IMR-90 (cell line): ENCODE measurements around the gene EXOC4. TPM values are rescaled to one million over a fixed set of nuclear protein-coding genes. Genes with fewer than 3 reads are reported as not detected.

Source experiments
- ATAC-seq: fragments of 200-7000 bp; cut with Tn5 transposase; 2 replicates; pipeline ENCODE4 v1.9.1; 2020; ENCODE audit warnings: low read depth, mild to moderate bottlenecking, moderate library complexity
- BruUV-seq: library from RNA; stranded (reverse); fragments of 400-500 nt; replicated peaks from 2 replicates; lab custom pipeline; 2021; lab: Mats Ljungman, UMichigan
- CTCF ChIA-PET: fragments of 300-600 bp; formaldehyde crosslinking; extraction: SDS; loops from one replicate; lab custom pipeline; 2021; ENCODE audit warnings: antibody characterized with exemption; lab: Yijun Ruan, JAX
- POLR2A ChIA-PET: fragments of 300-600 bp; sonication (Branson Sonifier 250); formaldehyde crosslinking; loops from one replicate; lab custom pipeline; 2022; ENCODE audit warnings: antibody characterized with exemption; ENCODE audit not compliant: unreplicated experiment; lab: Charles Lee
- DNase-seq: peaks from one replicate; pipeline ENCODE4 v3.0.0; 2013
- H2AFZ ChIP-seq: replicated peaks from 2 replicates; pipeline ENCODE3; 2013; ENCODE audit warnings: low read length, mild to moderate bottlenecking; ENCODE audit not compliant: poor library complexity
- H2AK5ac ChIP-seq: 2 replicates; pipeline ENCODE4 v1.6.1; 2013; ENCODE audit warnings: low read depth, low read length, inconsistent platforms
- H2AK9ac ChIP-seq: replicated peaks from 2 replicates; pipeline ENCODE3; 2013; ENCODE audit warnings: mild to moderate bottlenecking, low read depth, low read length, moderate library complexity; ENCODE audit not compliant: poor library complexity
- H2BK120ac ChIP-seq: 2 replicates; pipeline ENCODE4 v1.6.1; 2013; ENCODE audit warnings: low read depth, low read length, inconsistent platforms
- H2BK15ac ChIP-seq: 3 replicates; pipeline ENCODE4 v1.6.1; 2013; ENCODE audit warnings: low read depth, low read length, inconsistent platforms
- H2BK20ac ChIP-seq: 2 replicates; pipeline ENCODE4 v1.6.1; 2013; ENCODE audit warnings: low read depth, mild to moderate bottlenecking, inconsistent platforms, low read length, moderate library complexity
- H2BK5ac ChIP-seq: 2 replicates; pipeline ENCODE4 v1.6.1; 2013; ENCODE audit warnings: mild to moderate bottlenecking, low read depth, low read length, inconsistent platforms; ENCODE audit not compliant: poor library complexity, severe bottlenecking
- H3K14ac ChIP-seq: replicated peaks from 2 replicates; pipeline ENCODE4 v1.6.1; 2013; ENCODE audit warnings: low read depth, low read length, inconsistent platforms
- H3K18ac ChIP-seq: 2 replicates; pipeline ENCODE4 v1.6.1; 2013; ENCODE audit warnings: low read depth, low read length, control low read depth
- H3K23ac ChIP-seq: 2 replicates; pipeline ENCODE4 v1.6.1; 2013; ENCODE audit warnings: low read depth, low read length, inconsistent platforms
- H3K27ac ChIP-seq: 2 replicates; pipeline ENCODE4 v1.5.1; 2013; ENCODE audit warnings: mild to moderate bottlenecking, control low read depth, low read length; ENCODE audit not compliant: insufficient read depth
- H3K27me3 ChIP-seq: 2 replicates; pipeline ENCODE4 v1.6.1; 2013; ENCODE audit warnings: low read length; ENCODE audit not compliant: control insufficient read depth, insufficient read depth
- H3K36me3 ChIP-seq: 2 replicates; pipeline ENCODE4 v1.6.1; 2013; ENCODE audit warnings: low read length, mixed read lengths; ENCODE audit not compliant: control insufficient read depth, insufficient read depth
- H3K4ac ChIP-seq: 2 replicates; pipeline ENCODE4 v1.6.1; 2013; ENCODE audit warnings: low read depth, low read length, inconsistent platforms
- H3K4me1 ChIP-seq: 2 replicates; pipeline ENCODE4 v1.6.1; 2013; ENCODE audit warnings: low read length, mixed read lengths; ENCODE audit not compliant: control insufficient read depth, insufficient read depth
- H3K4me2 ChIP-seq: 2 replicates; pipeline ENCODE4 v1.6.1; 2013; ENCODE audit warnings: low read depth, mild to moderate bottlenecking, control low read depth, low read length, moderate library complexity
- H3K4me3 ChIP-seq: 2 replicates; pipeline ENCODE4 v1.5.1; 2013; ENCODE audit warnings: low read depth, mild to moderate bottlenecking, control low read depth, low read length, moderate library complexity; ENCODE audit not compliant: insufficient read depth
- H3K56ac ChIP-seq: 2 replicates; pipeline ENCODE4 v1.6.1; 2013; ENCODE audit warnings: low read length, inconsistent platforms; ENCODE audit not compliant: insufficient read depth; ENCODE audit errors: extremely low read depth
- H3K79me1 ChIP-seq, 2 experiments: 2 replicates each; pipeline ENCODE4 v1.6.1; 2013; ENCODE audit warnings: low read length in 2 of 2, inconsistent platforms in 1 of 2, low read depth in 1 of 2
- H3K9ac ChIP-seq: 2 replicates; pipeline ENCODE4 v1.6.1; 2013; ENCODE audit warnings: low read depth, low read length, control low read depth
- H3K9me1 ChIP-seq: 2 replicates; pipeline ENCODE4 v1.6.1; 2013; ENCODE audit warnings: low read length, inconsistent platforms; ENCODE audit not compliant: insufficient read depth
- H3K9me3 ChIP-seq: 2 replicates; pipeline ENCODE4 v1.6.1; 2013; ENCODE audit warnings: low read length; ENCODE audit not compliant: control insufficient read depth, insufficient read depth
- H4K20me1 ChIP-seq: 2 replicates; pipeline ENCODE4 v1.6.1; 2013; ENCODE audit warnings: low read length, inconsistent platforms; ENCODE audit not compliant: insufficient read depth
- H4K5ac ChIP-seq: 2 replicates; pipeline ENCODE4 v1.6.1; 2013; ENCODE audit warnings: mild to moderate bottlenecking, low read depth, low read length, control low read depth
- H4K8ac ChIP-seq, 2 experiments: 2 replicates each; pipeline ENCODE4 v1.6.1; 2013; ENCODE audit warnings: low read depth in 2 of 2, low read length in 2 of 2, control low read depth in 1 of 2, inconsistent platforms in 1 of 2
- H4K91ac ChIP-seq: 2 replicates; pipeline ENCODE4 v1.6.1; 2013; ENCODE audit warnings: low read depth, low read length, inconsistent platforms; ENCODE audit not compliant: insufficient read depth
- MAFK ChIP-seq: IDR thresholded peaks from 2 replicates; pipeline ENCODE4 v1.6.1; 2012; ENCODE audit warnings: low read depth, low read length, improper control_type of control experiment
- MXI1 ChIP-seq: IDR thresholded peaks from 2 replicates; pipeline ENCODE4 v1.6.1; 2012; ENCODE audit warnings: low read depth, mild to moderate bottlenecking, low read length, moderate library complexity, borderline replicate concordance
- POLR2A ChIP-seq: IDR thresholded peaks from 2 replicates; pipeline ENCODE4 v1.6.1; 2012; ENCODE audit warnings: mild to moderate bottlenecking, low read depth, low read length
- WGBS, 2 experiments: methylation state at CpG; one replicate each; pipeline versions ENCODE4 v1.1.5 to v1.1.7; 2013; ENCODE audit warnings: missing lambda C conversion rate in 2 of 2; ENCODE audit not compliant: insufficient read length in 1 of 2; ENCODE audit errors: extremely low coverage in 2 of 2; 5-methylcytosine and 5-hydroxymethylcytosine counted together
- dilution Hi-C: fragments of 300-500 bp; cut with HindIII; formaldehyde crosslinking; loops from one replicate; pipeline ENCODE4 v1.14.3; 2018; ENCODE audit warnings: low sequenced_read_pairs; ENCODE audit not compliant: unreplicated experiment
- in situ Hi-C: fragments of 300-500 bp; cut with MboI; formaldehyde crosslinking; loops from 3 replicates; pipeline ENCODE4 v1.14.3; 2019; ENCODE audit warnings: low sequenced_read_pairs, inconsistent platforms, mixed read lengths
- intact Hi-C: fragments of 100-400 bp; cut with micrococcal nuclease; formaldehyde crosslinking; loops from 2 replicates; pipeline ENCODE4 v1.10.0; 2022
- polyA plus RNA-seq, 3 experiments: library from polyadenylated mRNA; depleted of rRNA; stranded (reverse); fragments of >200 nt; gene quantifications; 2 replicates each; pipeline ENCODE4 v1.2.3, GENCODE V29; 2012; ENCODE audit warnings: low replicate concordance in 1 of 3
- total RNA-seq: library from RNA; depleted of rRNA; stranded (reverse); fragments of >200 nt; gene quantifications from 2 replicates; pipeline ENCODE4 v1.2.3, GENCODE V29; 2012

Gene EXOC4
- total and polyA plus RNA-seq, 2 of the 4 experiments (the other 2 are of a cell fraction) = 25.4 to 94.6 TPM

GRCh38 chr7:133203490-133203889 is 49.4 kb upstream of the EXOC4 start:
- Histone ChIP-seq H3K4me1 (no peaks in the 10 kb centered on the region), H4K5ac (no peak overlapping the region), H2BK20ac (no peak overlapping the region), H2BK15ac (no peak overlapping the region), H2BK5ac (no peak overlapping the region), H3K79me1 (no peaks in the 10 kb centered on the region), H3K27ac (no peak overlapping the region), H4K20me1 (no peaks in the 10 kb centered on the region), H2BK120ac (no peak overlapping the region), H3K9ac (no peak overlapping the region), H4K91ac (no peak overlapping the region), H3K56ac (no peak overlapping the region), H2AK9ac (no peak overlapping the region), H3K14ac (no peak overlapping the region), H3K4me3 (no peak overlapping the region), H3K4ac (no peak overlapping the region), H3K4me2 (no peak overlapping the region), H3K18ac (no peak overlapping the region), H3K9me3 (no peaks in the 10 kb centered on the region), H3K23ac (no peak overlapping the region), H3K36me3 (no peaks in the 10 kb centered on the region), H2AK5ac (no peak overlapping the region), H4K8ac (no peak overlapping the region), H3K27me3 (no peaks in the 10 kb centered on the region; the same call in none of the 2 replicates), H3K9me1 (no peaks in the 10 kb centered on the region), H2AFZ (no peak overlapping the region)
- DNase-seq (no peak), ATAC-seq (no peak)
- intact Hi-C loops = no loop called here
- ChIA-PET CTCF (no interaction called here), POLR2A (no interaction called here)
- in situ Hi-C loops = no loop called here
- no peak for TF ChIP-seq POLR2A
- TF ChIP-seq MXI1 = no peak
- TF ChIP-seq MAFK = no peak
- BruUV-seq = no TSS peak
- dilution Hi-C loops = no loop called here
- no CpG with 5 or more reads among the region's 3 CpGs for WGBS, 2 experiments
